ENCODE measurements around the gene FOXD4L6. TPM values are rescaled to one million over a fixed set of nuclear protein-coding genes. Genes with fewer than 3 reads are reported as not detected.
"Not testable (repeated sequence)": the region's sequence is repeated elsewhere in the genome, so short reads cannot be mapped to it uniquely, and the experiment has no call there.

The FOXD4L6 gene
- total RNA-seq, result not detected

GRCh38 chr9:41128581-41128980, at the start of gene FOXD4L6:
FOXD4L6 (minus strand) TSS chr9:41128681; CDS start chr9:41128383, 298 bp downstream.
- not testable (repeated sequence) for H3K36me3 Mint-ChIP-seq (ENCODE audit: low read depth); H3K9me3 Mint-ChIP-seq; H3K4me3 Mint-ChIP-seq; H3K27ac Mint-ChIP-seq; H3K4me1 Mint-ChIP-seq; ATAC-seq (replicated peaks); H3K27me3 Mint-ChIP-seq

- not testable (repeated sequence) for H3K27me3 Mint-ChIP-seq; H3K9me3 Mint-ChIP-seq; H3K4me3 Mint-ChIP-seq; H3K36me3 Mint-ChIP-seq (ENCODE audit: low read depth); H3K4me1 Mint-ChIP-seq; ATAC-seq (replicated peaks); H3K27ac Mint-ChIP-seq
These were observed 46.5 kb upstream of the FOXD4L6 start for GRCh38 chr9:41174994-41175393.

GRCh38 chr9:41150116-41150515, 21.6 kb upstream of the FOXD4L6 start:
- not testable (repeated sequence) for H3K27me3 Mint-ChIP-seq; H3K4me1 Mint-ChIP-seq; H3K27ac Mint-ChIP-seq; H3K4me3 Mint-ChIP-seq; H3K36me3 Mint-ChIP-seq (ENCODE audit: low read depth); ATAC-seq (replicated peaks); H3K9me3 Mint-ChIP-seq

GRCh38 chr9:41141878-41142277, 13.4 kb upstream of the FOXD4L6 start:
- H3K36me3 Mint-ChIP-seq (ENCODE audit: low read depth); ATAC-seq (replicated peaks); H3K9me3 Mint-ChIP-seq; H3K4me1 Mint-ChIP-seq; H3K27me3 Mint-ChIP-seq; H3K4me3 Mint-ChIP-seq; H3K27ac Mint-ChIP-seq: not testable (repeated sequence)

- H3K4me3 Mint-ChIP-seq; ATAC-seq (replicated peaks); H3K36me3 Mint-ChIP-seq (ENCODE audit: low read depth); H3K9me3 Mint-ChIP-seq; H3K27ac Mint-ChIP-seq; H3K27me3 Mint-ChIP-seq; H3K4me1 Mint-ChIP-seq: not testable (repeated sequence)
These were observed 1.6 kb downstream of the FOXD4L6 start for GRCh38 chr9:41126746-41127446.

- not testable (repeated sequence) for H3K4me3 Mint-ChIP-seq; H3K9me3 Mint-ChIP-seq; H3K4me1 Mint-ChIP-seq; H3K36me3 Mint-ChIP-seq (ENCODE audit: low read depth); ATAC-seq (replicated peaks); H3K27me3 Mint-ChIP-seq; H3K27ac Mint-ChIP-seq
These were observed 2.5 kb downstream of the FOXD4L6 start for GRCh38 chr9:41125936-41126335.

GRCh38 chr9:41125109-41125658, 3.3 kb downstream of the FOXD4L6 start:
- H3K36me3 Mint-ChIP-seq (ENCODE audit: low read depth); H3K9me3 Mint-ChIP-seq; H3K27me3 Mint-ChIP-seq; H3K4me1 Mint-ChIP-seq; H3K27ac Mint-ChIP-seq; H3K4me3 Mint-ChIP-seq; ATAC-seq (replicated peaks): not testable (repeated sequence)

- H3K36me3 Mint-ChIP-seq (ENCODE audit: low read depth); H3K27ac Mint-ChIP-seq: not testable (repeated sequence)
These were observed 4.0 kb downstream of the FOXD4L6 start for GRCh38 chr9:41124250-41125108.

GRCh38 chr9:41123812-41124211, 4.7 kb downstream of the FOXD4L6 start:
- H3K27me3 Mint-ChIP-seq, result not testable (repeated sequence)

More at GRCh38 chr9:41124250-41125108, 4.0 kb downstream of the FOXD4L6 start:
- H3K9me3 Mint-ChIP-seq; H3K4me1 Mint-ChIP-seq; ATAC-seq (replicated peaks); H3K4me3 Mint-ChIP-seq; H3K27me3 Mint-ChIP-seq: not testable (repeated sequence)

GRCh38 chr9:41123396-41123795, 5.1 kb downstream of the FOXD4L6 start:
- H3K4me1 Mint-ChIP-seq; H3K9me3 Mint-ChIP-seq; ATAC-seq (replicated peaks); H3K27me3 Mint-ChIP-seq; H3K36me3 Mint-ChIP-seq (ENCODE audit: low read depth); H3K27ac Mint-ChIP-seq; H3K4me3 Mint-ChIP-seq: not testable (repeated sequence)

More at GRCh38 chr9:41123812-41124211, 4.7 kb downstream of the FOXD4L6 start:
- not testable (repeated sequence) for ATAC-seq (replicated peaks); H3K4me3 Mint-ChIP-seq; H3K9me3 Mint-ChIP-seq; H3K27ac Mint-ChIP-seq; H3K36me3 Mint-ChIP-seq (ENCODE audit: low read depth); H3K4me1 Mint-ChIP-seq

- H3K36me3 Mint-ChIP-seq (ENCODE audit: low read depth); H3K4me3 Mint-ChIP-seq; H3K9me3 Mint-ChIP-seq; H3K4me1 Mint-ChIP-seq; H3K27me3 Mint-ChIP-seq; H3K27ac Mint-ChIP-seq; ATAC-seq (replicated peaks): not testable (repeated sequence)
These were observed 7.8 kb downstream of the FOXD4L6 start for GRCh38 chr9:41120696-41121095.

GRCh38 chr9:41119719-41120118, 8.8 kb downstream of the FOXD4L6 start:
- H3K27ac Mint-ChIP-seq; H3K4me1 Mint-ChIP-seq; H3K36me3 Mint-ChIP-seq (ENCODE audit: low read depth); H3K27me3 Mint-ChIP-seq; H3K4me3 Mint-ChIP-seq; ATAC-seq (replicated peaks); H3K9me3 Mint-ChIP-seq: not testable (repeated sequence)

- H3K36me3 Mint-ChIP-seq (ENCODE audit: low read depth), result not testable (repeated sequence)
- peak; percentile 24 for ATAC-seq (replicated peaks)
These were observed 9.2 kb downstream of the FOXD4L6 start for GRCh38 chr9:41119311-41119710.

GRCh38 chr9:41113348-41113747, 15.1 kb downstream of the FOXD4L6 start:
- H3K9me3 Mint-ChIP-seq; H3K4me1 Mint-ChIP-seq; H3K27ac Mint-ChIP-seq; H3K4me3 Mint-ChIP-seq; H3K36me3 Mint-ChIP-seq (ENCODE audit: low read depth); H3K27me3 Mint-ChIP-seq: not testable (repeated sequence)
- ATAC-seq (replicated peaks), result peak; percentile 25

More at GRCh38 chr9:41119311-41119710, 9.2 kb downstream of the FOXD4L6 start:
- not testable (repeated sequence) for H3K27ac Mint-ChIP-seq, H3K4me3 Mint-ChIP-seq, H3K27me3 Mint-ChIP-seq, H3K9me3 Mint-ChIP-seq, H3K4me1 Mint-ChIP-seq

- H3K4me3 Mint-ChIP-seq; H3K36me3 Mint-ChIP-seq (ENCODE audit: low read depth); ATAC-seq (replicated peaks); H3K27ac Mint-ChIP-seq; H3K27me3 Mint-ChIP-seq; H3K9me3 Mint-ChIP-seq; H3K4me1 Mint-ChIP-seq: not testable (repeated sequence)
These were observed 17.1 kb downstream of the FOXD4L6 start for GRCh38 chr9:41111414-41111813.
